ENCODE data around the gene BUB1B.

DNA sequence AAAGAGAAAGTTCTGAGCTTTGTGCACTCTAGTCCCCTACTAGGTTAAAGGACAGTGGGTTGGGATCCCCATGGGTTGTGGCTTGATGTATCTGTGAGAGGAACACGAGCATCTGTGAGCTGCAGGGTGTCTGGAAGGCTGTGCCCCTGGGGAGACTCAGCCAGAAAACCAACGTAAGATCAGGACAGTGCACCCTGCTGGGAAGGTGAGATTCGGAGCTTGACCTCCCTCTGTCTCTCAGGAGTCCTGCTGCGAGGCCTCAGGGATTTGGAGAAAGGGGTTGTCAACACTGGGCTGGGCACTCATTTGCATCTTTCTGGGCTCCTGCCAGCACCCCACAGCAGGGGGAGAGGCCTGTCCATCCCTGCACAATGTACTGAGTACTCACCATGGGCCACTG, 106.8 kb downstream of the BUB1B start:
- TF ChIP-seq, protein P1, sequence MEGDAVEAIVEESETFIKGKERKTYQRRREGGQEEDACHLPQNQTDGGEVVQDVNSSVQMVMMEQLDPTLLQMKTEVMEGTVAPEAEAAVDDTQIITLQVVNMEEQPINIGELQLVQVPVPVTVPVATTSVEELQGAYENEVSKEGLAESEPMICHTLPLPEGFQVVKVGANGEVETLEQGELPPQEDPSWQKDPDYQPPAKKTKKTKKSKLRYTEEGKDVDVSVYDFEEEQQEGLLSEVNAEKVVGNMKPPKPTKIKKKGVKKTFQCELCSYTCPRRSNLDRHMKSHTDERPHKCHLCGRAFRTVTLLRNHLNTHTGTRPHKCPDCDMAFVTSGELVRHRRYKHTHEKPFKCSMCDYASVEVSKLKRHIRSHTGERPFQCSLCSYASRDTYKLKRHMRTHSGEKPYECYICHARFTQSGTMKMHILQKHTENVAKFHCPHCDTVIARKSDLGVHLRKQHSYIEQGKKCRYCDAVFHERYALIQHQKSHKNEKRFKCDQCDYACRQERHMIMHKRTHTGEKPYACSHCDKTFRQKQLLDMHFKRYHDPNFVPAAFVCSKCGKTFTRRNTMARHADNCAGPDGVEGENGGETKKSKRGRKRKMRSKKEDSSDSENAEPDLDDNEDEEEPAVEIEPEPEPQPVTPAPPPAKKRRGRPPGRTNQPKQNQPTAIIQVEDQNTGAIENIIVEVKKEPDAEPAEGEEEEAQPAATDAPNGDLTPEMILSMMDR (conservative IDR thresholded peaks at IDR 0.05 in 1 of 2, IDR thresholded peaks at IDR 0.05 in 1 of 2; ENCODE audit: extremely low read depth in 1 of 2, insufficient read depth in 1 of 2, low read depth in 1 of 2, low read length in 2 of 2): no peak
- TF ChIP-seq EZH2 (IDR thresholded peaks at IDR 0.05; ENCODE audit: borderline replicate concordance, low read length): no peak

Data from mammary epithelial cell (primary cell).